BLaER1 (cell line): ENCODE measurements around the gene SERPINA5.

Source experiments
- H3K27ac ChIP-seq: shearing (Covaris generic); formaldehyde crosslinking; 2 replicates; pipeline ENCODE4 v1.8.1; 2022
- H3K27me3 ChIP-seq: shearing (Covaris generic); formaldehyde crosslinking; 2 replicates; pipeline ENCODE4 v1.8.1; 2022
- H3K36me3 ChIP-seq: shearing (Covaris generic); formaldehyde crosslinking; 2 replicates; pipeline ENCODE4 v1.8.1; 2022
- H3K4me1 ChIP-seq: shearing (Covaris generic); formaldehyde crosslinking; 2 replicates; pipeline ENCODE4 v1.8.1; 2022
- H3K4me2 ChIP-seq: shearing (Covaris generic); formaldehyde crosslinking; 2 replicates; pipeline ENCODE4 v1.8.1; 2022
- H3K4me3 ChIP-seq: shearing (Covaris generic); formaldehyde crosslinking; 2 replicates; pipeline ENCODE4 v1.8.1; 2022
- H3K9ac ChIP-seq: shearing (Covaris generic); formaldehyde crosslinking; 2 replicates; pipeline ENCODE4 v1.8.1; 2022
- H3K9me3 ChIP-seq: shearing (Covaris generic); formaldehyde crosslinking; 2 replicates; pipeline ENCODE4 v1.8.1; 2022
- H4K20me1 ChIP-seq: shearing (Covaris generic); formaldehyde crosslinking; 2 replicates; pipeline ENCODE4 v1.8.1; 2022
- Cebpa-rat ChIP-seq: shearing (Covaris generic); IDR thresholded peaks from 2 replicates; pipeline ENCODE4 v1.8.1; 2022

The SERPINA5 gene

GRCh38 chr14:94562022-94562421 lies 19.2 kb upstream of the SERPINA5 start:
- Histone ChIP-seq H3K36me3 (no peaks in the 10 kb centered on the region), H3K27me3 (no peaks in the 10 kb centered on the region), H3K4me1 (peaks cover 8% of the 10 kb centered on the region; the same call in 1 of the 2 replicates)

GRCh38 chr14:94562941-94563883 lies 18.0 kb upstream of the SERPINA5 start:
- TF ChIP-seq Cebpa-rat, result no peak
- Histone ChIP-seq H3K9ac (no peak overlapping the region), H3K4me2 (no peak overlapping the region), H3K36me3 (no peaks in the 10 kb centered on the region), H3K9me3 (no peaks in the 10 kb centered on the region), H3K4me1 (peaks cover 8% of the 10 kb centered on the region; the same call in 1 of the 2 replicates), H4K20me1 (no peaks in the 10 kb centered on the region), H3K4me3 (no peak overlapping the region), H3K27ac (no peak overlapping the region), H3K27me3 (no peaks in the 10 kb centered on the region)

More at GRCh38 chr14:94562022-94562421, 19.2 kb upstream of the SERPINA5 start:
- H3K9me3 ChIP-seq, result peaks cover 8% of the 10 kb centered on the region; the same call in 1 of the 2 replicates
- no peak overlapping the region for H3K4me3 ChIP-seq
- no peaks in the 10 kb centered on the region for H4K20me1 ChIP-seq
- no peak overlapping the region for H3K9ac ChIP-seq
- H3K4me2 ChIP-seq, result no peak overlapping the region
- TF ChIP-seq Cebpa-rat, result no peak
- H3K27ac ChIP-seq, result no peak overlapping the region

GRCh38 chr14:94564381-94564780 lies 16.8 kb upstream of the SERPINA5 start:
- H3K4me2 ChIP-seq, result no peak overlapping the region
- H3K4me1 ChIP-seq, result peaks cover 8% of the 10 kb centered on the region; the same call in 1 of the 2 replicates
- H3K27me3 ChIP-seq, result no peaks in the 10 kb centered on the region
- H4K20me1 ChIP-seq, result no peaks in the 10 kb centered on the region
- no peak overlapping the region for H3K4me3 ChIP-seq
- no peaks in the 10 kb centered on the region for H3K9me3 ChIP-seq
- no peak for TF ChIP-seq Cebpa-rat
- H3K27ac ChIP-seq, result no peak overlapping the region
- H3K36me3 ChIP-seq, result no peaks in the 10 kb centered on the region
- H3K9ac ChIP-seq, result no peak overlapping the region

- Histone ChIP-seq H3K27ac (no peak overlapping the region), H3K9me3 (no peaks in the 10 kb centered on the region), H3K4me3 (no peak overlapping the region), H3K4me2 (no peak overlapping the region), H3K9ac (no peak overlapping the region), H3K4me1 (no peaks in the 10 kb centered on the region), H3K36me3 (no peaks in the 10 kb centered on the region), H4K20me1 (no peaks in the 10 kb centered on the region), H3K27me3 (no peaks in the 10 kb centered on the region)
- TF ChIP-seq Cebpa-rat, result no peak
Measured at GRCh38 chr14:94568186-94568585, 13.0 kb upstream of the SERPINA5 start.

GRCh38 chr14:94569381-94570001 lies 11.7 kb upstream of the SERPINA5 start:
- Histone ChIP-seq H3K4me1 (no peaks in the 10 kb centered on the region), H3K9me3 (no peaks in the 10 kb centered on the region), H3K4me2 (no peak overlapping the region), H4K20me1 (no peaks in the 10 kb centered on the region), H3K27me3 (no peaks in the 10 kb centered on the region), H3K9ac (no peak overlapping the region), H3K27ac (no peak overlapping the region), H3K4me3 (no peak overlapping the region), H3K36me3 (no peaks in the 10 kb centered on the region)
- TF ChIP-seq Cebpa-rat, result no peak

- Histone ChIP-seq H3K4me3 (no peak overlapping the region), H3K4me1 (no peaks in the 10 kb centered on the region), H3K36me3 (no peaks in the 10 kb centered on the region), H3K27ac (no peak overlapping the region), H3K9me3 (no peaks in the 10 kb centered on the region), H3K9ac (no peak overlapping the region), H4K20me1 (no peaks in the 10 kb centered on the region), H3K27me3 (no peaks in the 10 kb centered on the region), H3K4me2 (no peak overlapping the region)
- TF ChIP-seq Cebpa-rat, result no peak
Measured at GRCh38 chr14:94570002-94570400, 11.2 kb upstream of the SERPINA5 start.

GRCh38 chr14:94570440-94570839 lies 10.8 kb upstream of the SERPINA5 start:
- Histone ChIP-seq H3K27me3 (no peaks in the 10 kb centered on the region), H4K20me1 (no peaks in the 10 kb centered on the region), H3K4me3 (no peak overlapping the region), H3K9ac (no peak overlapping the region), H3K4me1 (no peaks in the 10 kb centered on the region), H3K36me3 (no peaks in the 10 kb centered on the region), H3K9me3 (no peaks in the 10 kb centered on the region), H3K4me2 (no peak overlapping the region), H3K27ac (no peak overlapping the region)
- no peak for TF ChIP-seq Cebpa-rat

GRCh38 chr14:94571395-94571794 lies 9.8 kb upstream of the SERPINA5 start:
- no peaks in the 10 kb centered on the region for H4K20me1 ChIP-seq
- TF ChIP-seq Cebpa-rat, result no peak
- H3K9me3 ChIP-seq, result no peaks in the 10 kb centered on the region
- H3K9ac ChIP-seq, result no peak overlapping the region
- no peak overlapping the region for H3K4me3 ChIP-seq
- H3K27me3 ChIP-seq, result no peaks in the 10 kb centered on the region
- H3K27ac ChIP-seq, result no peak overlapping the region
- no peaks in the 10 kb centered on the region for H3K4me1 ChIP-seq
- no peak overlapping the region for H3K4me2 ChIP-seq
- no peaks in the 10 kb centered on the region for H3K36me3 ChIP-seq

- Histone ChIP-seq H3K9ac (no peak overlapping the region), H3K4me2 (no peak overlapping the region), H3K27me3 (no peaks in the 10 kb centered on the region), H3K4me3 (no peak overlapping the region), H3K36me3 (no peaks in the 10 kb centered on the region), H3K9me3 (no peaks in the 10 kb centered on the region), H3K27ac (no peak overlapping the region), H4K20me1 (no peaks in the 10 kb centered on the region), H3K4me1 (no peaks in the 10 kb centered on the region)
- TF ChIP-seq Cebpa-rat, result no peak
Measured at GRCh38 chr14:94571950-94572349, 9.3 kb upstream of the SERPINA5 start.

- TF ChIP-seq Cebpa-rat, result no peak
- Histone ChIP-seq H3K9ac (no peak overlapping the region), H3K36me3 (no peaks in the 10 kb centered on the region), H3K4me2 (no peak overlapping the region), H3K27me3 (no peaks in the 10 kb centered on the region), H3K9me3 (no peaks in the 10 kb centered on the region), H3K4me1 (no peaks in the 10 kb centered on the region), H3K27ac (no peak overlapping the region), H4K20me1 (no peaks in the 10 kb centered on the region), H3K4me3 (no peak overlapping the region)
Measured at GRCh38 chr14:94572637-94573303, 8.5 kb upstream of the SERPINA5 start.
